ENCODE data around the gene GRM1.

GRM1 gene

DNA sequence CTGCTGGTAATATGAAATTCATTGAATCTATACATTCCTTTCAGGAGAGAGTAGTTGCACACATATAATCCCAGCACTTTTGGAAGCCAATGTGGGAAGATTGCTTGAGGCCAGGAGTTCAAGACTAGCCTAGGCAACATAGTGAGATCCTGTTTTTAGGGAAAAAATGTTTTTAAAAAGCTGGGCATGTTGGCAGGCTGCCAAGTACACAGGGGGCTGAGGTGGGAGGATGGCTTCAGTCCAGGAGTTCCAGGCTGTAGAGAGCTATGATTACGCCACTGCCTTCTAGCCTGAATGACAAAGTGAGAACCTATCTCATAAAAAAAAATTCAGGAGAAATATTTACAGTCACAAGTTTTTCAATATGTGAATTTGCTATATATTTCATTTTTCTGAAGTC is 71.9 kb downstream of the GRM1 start:
- DNase-seq, result no peak

- DNase-seq, result no peak
These were observed 74.7 kb downstream of the GRM1 start for GRCh38 chr6:146103416-146104072.

- DNase-seq, result no peak
These were observed 77.7 kb downstream of the GRM1 start for GRCh38 chr6:146106532-146106931.

GRCh38 chr6:146110990-146111389 is 82.1 kb downstream of the GRM1 start:
- DNase-seq, result no peak

GRCh38 chr6:146111881-146112450 is 83.1 kb downstream of the GRM1 start:
- no peak for DNase-seq

GRCh38 chr6:146113084-146113623 is 84.3 kb downstream of the GRM1 start:
- no peak for DNase-seq

DNA sequence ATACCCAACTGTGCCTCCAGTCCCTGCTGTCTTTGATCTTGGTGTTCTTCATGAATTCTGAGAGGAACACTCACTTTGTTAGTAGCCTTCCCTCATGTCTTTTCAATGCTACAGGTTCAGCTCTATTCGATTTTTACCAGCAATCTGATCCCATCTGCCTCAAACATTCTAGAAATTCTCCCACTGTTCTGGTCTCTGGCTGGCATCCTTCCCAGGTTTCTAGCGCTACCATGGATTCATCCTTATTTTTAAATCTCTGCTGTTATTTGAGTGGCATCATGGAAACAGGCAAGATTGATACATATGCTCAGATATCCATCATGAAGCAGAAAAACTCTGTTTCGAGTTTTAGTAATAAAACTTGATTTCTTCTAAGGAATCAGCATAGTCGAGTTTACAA is 94.8 kb downstream of the GRM1 start:
- DNase-seq, result no peak

GRCh38 chr6:146127447-146128215 is 98.8 kb downstream of the GRM1 start:
- DNase-seq, result no peak

- no peak for DNase-seq
These were observed 105.0 kb downstream of the GRM1 start for GRCh38 chr6:146133866-146134265.

GRCh38 chr6:146135167-146135566 is 106.3 kb downstream of the GRM1 start:
- DNase-seq, result no peak

- no peak for DNase-seq
These were observed 118.0 kb downstream of the GRM1 start for GRCh38 chr6:146146836-146147235.

GRCh38 chr6:146149770-146150169 is 120.9 kb downstream of the GRM1 start:
- no peak for DNase-seq

DNA sequence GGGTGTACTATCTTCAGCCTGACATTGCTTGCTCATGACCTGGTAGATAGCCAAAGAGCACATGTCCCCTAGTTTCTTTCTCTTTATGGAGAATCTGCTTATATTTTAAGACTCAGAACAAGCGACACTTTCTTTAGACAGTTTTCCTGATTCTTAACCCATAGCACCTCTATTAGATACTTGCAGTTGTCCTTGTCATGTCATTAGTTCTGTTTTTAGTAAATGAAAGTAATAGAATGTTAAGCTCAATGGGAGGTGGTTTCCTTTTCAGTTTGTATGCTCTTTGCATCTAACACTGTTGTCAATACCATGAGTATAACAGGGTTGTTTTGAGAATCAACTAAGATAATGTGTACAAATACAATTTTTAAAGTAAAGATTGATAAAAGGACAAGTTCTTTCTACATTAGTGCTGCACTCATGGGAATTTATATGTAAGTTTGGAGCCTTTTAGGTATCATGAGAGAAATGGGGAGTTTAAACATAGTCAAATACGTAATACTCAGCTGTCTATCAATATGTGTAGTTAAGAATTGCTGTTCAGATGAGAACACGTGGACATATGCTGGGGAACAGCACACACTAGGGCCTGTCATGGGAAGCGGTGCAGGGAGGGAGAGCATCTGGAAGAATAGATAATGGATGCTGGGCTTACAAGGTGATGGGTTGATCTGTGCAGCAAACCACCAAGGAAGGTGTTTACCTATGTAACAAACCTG is 124.3 kb downstream of the GRM1 start:
- DNase-seq, result no peak

DNA sequence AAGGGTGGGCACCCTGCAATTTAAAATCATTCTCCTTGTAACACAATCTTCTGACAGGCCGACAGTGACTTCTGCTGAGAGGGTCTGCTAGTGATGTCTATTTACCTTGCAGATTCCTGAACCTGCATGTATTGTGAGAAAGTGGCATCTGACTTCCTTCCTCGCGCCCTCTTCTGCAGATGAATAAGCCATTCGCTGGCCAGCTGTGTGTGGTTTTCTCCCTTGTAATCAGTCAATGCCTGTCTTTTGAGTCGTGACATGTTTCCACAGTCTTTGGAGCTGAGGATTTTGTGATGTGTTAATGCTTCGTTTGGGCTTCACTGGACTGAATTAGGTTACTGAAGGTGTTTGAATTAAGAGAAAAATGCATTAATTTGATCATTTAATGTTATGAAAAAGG is 125.3 kb downstream of the GRM1 start:
- DNase-seq, result no peak

GRCh38 chr6:146161664-146162063 is 132.8 kb downstream of the GRM1 start:
- DNase-seq, result no peak

- DNase-seq, result no peak
These were observed 141.0 kb downstream of the GRM1 start for GRCh38 chr6:146169872-146170271.

GRCh38 chr6:146177785-146178184 is 148.9 kb downstream of the GRM1 start:
- DNase-seq, result no peak

DNA sequence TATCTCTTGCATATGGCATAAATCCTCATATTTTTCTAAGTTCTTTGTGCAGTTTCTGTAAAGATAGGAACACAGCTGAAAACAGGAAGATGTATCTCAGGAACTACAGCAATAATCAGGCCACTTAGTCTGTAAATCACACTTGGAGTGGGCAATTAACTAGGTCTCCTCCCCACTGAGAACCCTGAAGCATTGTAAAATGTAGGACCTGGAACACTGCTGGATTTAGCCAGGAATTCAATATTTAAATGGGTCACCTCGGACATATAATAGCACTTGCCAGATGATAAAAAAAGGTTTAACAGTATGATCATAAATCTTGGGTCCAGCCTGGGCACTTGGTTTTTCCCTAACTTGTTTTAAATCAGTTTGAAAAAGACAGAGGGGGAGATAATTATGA is 155.0 kb downstream of the GRM1 start:
- DNase-seq, result no peak

- DNase-seq, result no peak
These were observed 155.8 kb downstream of the GRM1 start for GRCh38 chr6:146184701-146185100.

DNA sequence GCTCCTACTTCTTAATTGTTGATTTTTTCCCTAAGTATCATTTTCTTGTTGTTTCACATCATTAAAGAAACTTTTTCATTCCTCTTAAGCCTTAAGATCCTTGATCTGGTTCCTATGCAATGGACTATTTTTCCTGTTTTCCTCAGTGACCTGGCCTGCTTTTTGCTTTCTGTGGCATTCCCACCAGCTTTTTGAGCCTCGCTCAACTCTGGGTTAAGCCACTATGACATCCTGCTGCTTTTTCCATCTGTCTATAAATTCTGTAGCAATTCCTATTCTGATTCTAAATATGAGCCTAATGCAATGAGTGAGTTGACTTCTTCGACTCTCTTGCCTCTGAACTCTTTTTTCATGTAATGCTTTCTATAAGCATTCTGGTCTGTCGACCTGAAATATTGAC is 160.3 kb downstream of the GRM1 start:
- DNase-seq, result no peak

- DNase-seq, result no peak
These were observed 161.7 kb downstream of the GRM1 start for GRCh38 chr6:146190581-146190980.

- DNase-seq, result no peak
These were observed 162.3 kb downstream of the GRM1 start for GRCh38 chr6:146191166-146191565.

DNA sequence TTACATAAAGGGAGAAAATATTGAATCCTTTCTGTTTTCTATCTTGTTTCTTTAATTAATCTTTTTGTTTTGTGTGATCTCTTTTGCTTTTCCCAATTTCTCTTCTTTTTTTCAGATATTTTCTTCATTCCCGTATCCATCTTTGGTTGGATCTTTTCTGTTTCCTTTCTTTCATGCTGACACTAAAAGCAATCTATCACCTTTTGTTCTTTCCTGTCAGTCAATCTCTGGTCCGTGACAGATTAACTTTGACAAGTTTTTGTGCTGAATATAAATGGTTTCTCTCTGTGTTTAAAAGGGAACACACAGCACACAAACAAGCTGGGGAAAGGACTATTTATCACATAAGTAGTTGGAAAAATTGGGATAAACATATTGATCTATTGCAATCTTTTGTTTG is 162.8 kb downstream of the GRM1 start:
- no peak for DNase-seq

Data from suppressor macrophage (primary cell).